Fibroblast of peridontal ligament (primary cell): ENCODE measurements around the gene CD40.
A peak's percentile ranks its signal among the peaks of the same experiment; 100 is the strongest.
"Not testable (repeated sequence)": the region's sequence is repeated elsewhere in the genome, so short reads cannot be mapped to it uniquely, and the experiment has no call there.

Experiments used
- DNase-seq: peaks from one replicate; pipeline ENCODE4 v3.0.0-alpha.2; 2010; ENCODE audit errors: extremely low read depth

CD40 gene

DNA sequence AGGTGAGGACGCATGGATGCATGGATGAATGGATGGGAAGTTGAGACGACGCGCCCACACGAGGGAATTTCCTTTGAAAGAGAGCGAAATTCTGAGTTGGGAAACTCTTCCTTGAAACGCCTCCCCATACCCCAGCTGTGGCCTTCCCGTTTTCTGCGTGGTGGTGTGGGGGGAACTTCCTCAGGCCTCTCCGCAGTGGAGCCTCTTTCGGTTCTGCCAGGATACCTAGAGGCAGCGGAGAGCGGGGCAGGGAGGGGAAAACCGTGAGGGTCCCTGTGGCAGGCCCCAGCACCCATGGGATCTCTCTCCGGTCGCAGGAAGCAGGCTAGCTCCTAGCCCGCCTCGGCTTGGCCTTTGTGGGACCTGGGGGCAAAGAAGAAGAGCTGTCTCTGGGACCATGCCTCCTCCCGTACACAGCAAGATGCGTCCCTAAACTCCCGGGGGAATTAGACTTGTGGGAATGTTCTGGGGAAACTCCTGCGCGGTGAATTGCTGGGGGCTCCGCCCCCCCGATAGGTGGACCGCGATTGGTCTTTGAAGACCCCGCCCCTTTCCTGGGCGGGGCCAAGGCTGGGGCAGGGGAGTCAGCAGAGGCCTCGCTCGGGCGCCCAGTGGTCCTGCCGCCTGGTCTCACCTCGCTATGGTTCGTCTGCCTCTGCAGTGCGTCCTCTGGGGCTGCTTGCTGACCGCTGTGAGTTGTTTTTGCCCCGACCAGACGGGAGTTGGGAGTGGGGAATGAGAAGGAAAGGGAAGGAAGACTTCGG, at the start of gene CD40:
Gene CD40, plus strand, starts transcription at position 611 of the 764 bp plus-strand sequence. Its CDS starts 30 bp downstream, at position 641.
- DNase-seq: peak; percentile 63

DNA sequence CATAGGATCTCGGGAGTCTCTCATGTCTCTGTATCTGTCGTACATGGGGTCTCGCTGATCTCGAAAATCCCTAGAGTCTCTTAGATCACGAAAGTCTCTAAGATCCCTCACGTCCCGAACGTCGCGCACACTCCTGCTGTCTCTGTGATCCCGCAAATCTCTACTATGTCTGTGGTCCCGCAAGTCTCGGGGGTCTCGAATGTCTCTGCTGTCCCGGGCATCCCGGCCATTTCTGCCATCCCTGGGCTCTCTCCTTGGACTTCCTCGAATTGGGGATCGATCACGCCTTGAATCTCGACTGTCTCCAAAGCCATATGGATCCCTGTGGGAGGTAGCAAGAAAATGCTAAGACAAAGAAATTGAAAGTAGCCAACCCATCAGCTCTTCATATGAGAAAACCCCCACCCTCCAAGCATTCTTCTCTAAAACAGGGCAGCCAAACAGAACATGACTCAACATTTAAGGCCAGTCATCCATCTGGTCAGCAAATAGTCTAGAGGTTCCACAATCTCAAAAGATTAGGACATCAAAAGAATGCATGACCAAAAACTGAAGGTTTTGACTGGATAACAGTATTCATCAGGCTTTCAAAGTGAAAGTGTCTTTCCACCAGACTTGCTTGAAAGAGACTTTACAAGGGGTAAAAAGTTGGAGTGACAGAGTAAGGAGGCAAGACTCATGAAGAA, 47.8 kb upstream of the CD40 start:
- DNase-seq: peak; percentile 87

DNA sequence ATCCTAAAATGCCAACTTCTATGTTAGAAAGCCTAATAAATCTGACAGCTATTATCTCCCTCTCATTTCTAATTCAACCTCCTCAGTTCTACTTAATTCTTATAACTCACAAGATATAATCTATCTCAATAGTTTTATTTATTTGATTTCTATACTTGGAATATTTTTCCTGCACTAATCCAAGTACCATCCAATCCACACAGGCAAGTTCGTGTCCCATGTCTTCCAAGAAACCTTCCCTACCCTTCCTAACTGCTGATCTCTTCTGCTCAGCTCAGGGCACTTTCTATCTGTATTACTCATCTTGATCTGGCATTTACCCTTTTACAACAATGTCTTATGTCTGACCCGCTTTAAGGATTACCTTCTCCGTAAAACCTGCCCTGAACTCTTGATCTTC, 46.5 kb upstream of the CD40 start:
- DNase-seq: no peak

DNA sequence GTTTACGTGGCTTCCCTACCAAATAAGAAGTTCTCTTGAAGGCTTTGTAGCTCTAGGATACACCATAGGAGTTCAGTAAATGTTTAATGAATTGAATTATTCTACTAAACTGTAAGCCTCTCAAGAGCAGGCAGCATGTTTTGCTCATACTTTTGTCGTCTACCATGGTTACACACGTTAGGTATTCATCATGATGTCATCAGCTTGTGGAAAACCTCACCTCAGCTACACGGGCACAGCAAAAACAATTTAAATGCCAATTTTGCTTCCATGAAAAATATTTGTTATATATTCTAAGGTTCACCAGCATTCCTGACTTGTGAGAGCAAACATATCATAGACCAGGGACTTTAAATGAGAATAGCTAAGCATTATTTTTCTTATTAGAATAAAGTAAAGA, 45.1 kb upstream of the CD40 start:
- DNase-seq: no peak

DNA sequence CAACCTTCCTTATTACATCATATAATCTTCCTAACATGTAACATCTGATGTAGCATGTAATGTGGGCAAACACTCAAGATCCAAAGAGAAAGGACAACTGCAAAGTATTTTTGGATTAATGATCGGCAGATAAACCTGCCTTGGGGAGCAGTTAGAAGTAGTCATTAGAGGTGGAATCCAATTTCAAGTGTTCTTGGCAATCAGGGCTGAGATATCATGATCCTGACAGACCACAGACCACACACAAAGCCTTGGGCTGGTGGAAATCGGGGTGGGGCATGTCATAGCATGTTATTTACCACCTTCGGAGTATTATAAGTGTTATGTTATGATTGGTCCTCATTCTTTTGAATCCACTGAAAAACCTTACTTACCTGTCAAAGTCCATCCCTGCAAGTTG, 44.7 kb upstream of the CD40 start:
- DNase-seq: no peak

DNA sequence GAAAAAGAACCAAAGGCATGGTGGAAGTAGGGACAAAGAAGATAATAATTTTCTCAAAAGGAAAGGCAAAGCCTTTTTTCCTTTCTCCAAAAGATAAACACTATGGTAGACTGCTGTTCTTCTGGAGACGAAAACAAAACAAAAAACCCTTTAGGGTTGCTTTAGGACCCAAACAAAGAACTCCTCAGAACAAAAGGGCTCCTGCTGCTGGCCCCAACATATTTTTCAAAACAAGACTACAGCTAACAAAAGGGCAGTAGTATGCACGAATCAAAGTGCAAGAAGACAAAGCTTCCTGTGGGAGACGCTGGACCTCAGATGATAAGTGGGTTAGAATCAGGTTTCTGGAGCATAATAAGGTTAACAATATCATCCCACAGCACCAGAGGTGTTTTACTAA, 44.1 kb upstream of the CD40 start:
- DNase-seq: no peak

DNA sequence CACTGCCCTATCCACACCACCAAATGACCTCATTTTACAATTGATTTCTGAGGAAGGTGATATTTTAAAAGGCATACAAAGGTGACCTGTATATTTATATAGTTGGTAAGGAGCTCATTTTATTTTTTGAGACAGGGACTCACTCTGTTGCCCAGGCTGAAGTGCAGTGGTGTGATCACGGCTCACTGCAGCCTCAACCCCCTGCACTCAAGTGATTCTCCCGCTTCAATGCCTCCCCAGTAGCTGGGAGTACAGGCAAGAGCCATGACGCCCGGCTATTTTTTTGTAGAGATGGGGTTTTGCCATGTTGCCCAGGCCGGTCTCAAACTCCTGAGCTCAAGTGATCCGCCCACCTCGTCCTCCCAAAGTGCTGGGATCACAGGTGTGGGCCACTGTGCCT, 41.3 kb upstream of the CD40 start:
- no peak for DNase-seq

DNA sequence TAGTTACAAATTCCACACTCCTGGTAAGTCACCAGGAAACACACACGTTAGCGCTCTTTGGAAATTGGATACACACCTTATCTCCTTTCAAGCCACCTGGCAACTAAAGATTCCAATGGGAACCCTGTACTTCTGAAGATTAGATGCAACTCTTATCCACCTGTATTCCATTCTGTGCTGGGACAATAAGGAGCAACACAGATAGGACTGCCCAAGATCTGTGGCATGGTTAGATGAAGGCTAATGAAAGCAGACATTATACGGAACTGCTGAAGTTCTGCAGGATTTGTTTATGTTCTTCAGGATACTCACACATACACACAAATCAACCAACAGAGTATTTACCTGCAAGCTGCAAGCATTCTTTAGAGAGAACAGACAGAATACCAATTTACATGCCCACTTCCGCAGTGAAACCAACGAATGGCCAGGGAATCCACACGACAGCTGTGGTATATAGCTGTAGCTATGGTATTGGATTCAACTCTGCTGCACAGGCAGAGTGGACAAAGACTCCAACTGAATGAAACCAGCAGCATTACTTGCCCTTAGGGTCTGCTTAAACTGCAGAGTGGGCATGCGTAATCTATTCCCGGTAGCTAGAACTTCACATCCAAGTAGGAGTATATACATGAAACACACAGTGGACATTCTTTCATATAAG, 40.3 kb upstream of the CD40 start:
- no peak for DNase-seq

DNA sequence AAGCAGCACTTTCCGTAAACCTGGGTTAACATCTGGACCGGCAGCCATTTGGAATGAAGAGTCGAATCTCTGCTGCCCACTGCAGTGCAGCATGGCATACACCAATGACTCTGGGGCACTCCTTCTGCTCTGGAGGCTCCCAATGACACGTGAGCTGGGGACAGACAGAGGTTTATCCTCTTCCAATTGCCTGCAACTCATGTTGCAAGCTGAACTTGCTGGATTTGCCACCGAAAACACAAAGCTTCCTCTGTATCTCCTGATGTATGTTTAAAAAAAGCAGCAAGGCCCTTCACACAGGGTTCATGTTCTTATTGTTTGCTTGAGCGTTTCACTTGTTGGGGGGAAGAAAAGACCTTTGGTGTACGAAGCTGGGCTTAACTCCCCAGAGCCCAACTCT, 39.2 kb upstream of the CD40 start:
- DNase-seq: no peak

DNA sequence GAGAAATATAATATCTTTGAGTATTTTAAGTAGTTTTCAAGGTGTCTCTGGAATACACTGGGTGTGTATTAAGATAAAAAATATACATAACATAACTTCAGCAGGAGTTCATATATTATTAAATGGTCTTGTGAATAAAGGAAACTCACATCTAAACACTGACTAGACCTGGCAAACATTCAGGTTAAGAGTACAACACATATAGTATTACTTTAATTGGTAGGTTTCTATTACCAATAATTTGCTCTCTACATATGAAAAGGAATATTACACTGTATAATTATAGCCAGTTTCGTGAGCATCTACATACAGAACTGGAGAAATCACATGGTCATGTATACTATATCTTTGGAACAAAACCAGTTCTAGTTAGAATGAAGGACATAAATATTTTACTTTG, 37.0 kb upstream of the CD40 start:
- no peak for DNase-seq

DNA sequence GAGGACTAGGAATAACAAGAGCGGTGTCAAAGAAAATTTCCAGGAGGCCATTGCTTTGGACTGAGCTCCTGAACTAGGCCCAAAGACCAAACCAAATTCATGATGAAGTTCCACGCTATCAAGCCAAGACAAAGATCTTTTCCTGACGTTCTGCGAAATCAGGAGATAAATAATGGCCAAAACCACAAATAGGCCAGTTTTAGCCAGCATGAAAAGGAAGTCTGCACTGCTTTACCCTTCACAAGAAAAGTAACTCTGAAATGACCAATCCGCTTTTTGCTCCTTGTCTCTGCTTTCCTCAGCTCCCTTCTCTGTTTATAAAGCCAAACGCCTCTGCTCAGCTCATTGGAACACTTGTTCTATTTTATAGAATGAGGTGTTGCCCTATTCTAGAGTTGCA, 35.0 kb upstream of the CD40 start:
- DNase-seq: no peak

DNA sequence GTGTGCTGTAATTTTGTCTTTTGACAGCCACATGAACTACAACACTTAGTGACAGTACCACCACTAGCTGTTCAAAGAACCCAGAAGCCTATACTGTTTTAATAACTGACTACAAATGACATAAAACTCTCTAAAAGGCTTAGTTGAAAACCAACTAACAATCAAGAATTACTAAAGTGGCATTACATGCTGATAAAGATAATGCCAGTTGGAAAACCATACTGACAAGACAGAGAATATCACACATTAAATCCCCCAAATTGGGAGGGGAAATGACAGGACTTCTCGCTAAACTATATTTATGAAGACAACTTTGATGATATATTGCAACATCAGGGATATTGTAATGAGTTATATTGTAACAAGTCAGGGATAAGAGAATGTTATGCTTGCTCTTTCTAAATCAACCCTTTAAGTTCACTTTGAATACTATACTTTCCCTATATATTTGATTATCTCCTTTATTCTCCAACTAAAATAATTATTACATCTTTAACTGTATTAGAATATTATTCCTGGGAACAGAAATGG, 34.5 kb upstream of the CD40 start:
- no peak for DNase-seq

DNA sequence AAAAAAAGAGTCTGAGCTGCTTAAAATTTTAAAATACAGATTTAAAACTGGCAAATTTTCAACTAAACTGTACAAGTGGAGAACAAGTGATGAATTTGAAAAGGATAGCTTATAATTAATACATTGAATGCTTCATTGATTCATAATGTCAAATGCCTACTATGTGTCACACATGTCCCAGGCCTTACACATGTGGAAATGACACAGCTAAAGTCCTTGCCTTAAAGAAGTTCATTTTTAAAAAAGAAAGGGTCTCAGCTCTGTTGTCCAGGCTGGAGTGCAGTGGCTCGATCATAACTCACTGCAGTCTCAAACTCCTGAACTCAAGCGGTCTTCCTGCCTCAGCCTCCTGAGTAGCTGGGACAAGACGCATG, 33.3 kb upstream of the CD40 start:
- DNase-seq: no peak

DNA sequence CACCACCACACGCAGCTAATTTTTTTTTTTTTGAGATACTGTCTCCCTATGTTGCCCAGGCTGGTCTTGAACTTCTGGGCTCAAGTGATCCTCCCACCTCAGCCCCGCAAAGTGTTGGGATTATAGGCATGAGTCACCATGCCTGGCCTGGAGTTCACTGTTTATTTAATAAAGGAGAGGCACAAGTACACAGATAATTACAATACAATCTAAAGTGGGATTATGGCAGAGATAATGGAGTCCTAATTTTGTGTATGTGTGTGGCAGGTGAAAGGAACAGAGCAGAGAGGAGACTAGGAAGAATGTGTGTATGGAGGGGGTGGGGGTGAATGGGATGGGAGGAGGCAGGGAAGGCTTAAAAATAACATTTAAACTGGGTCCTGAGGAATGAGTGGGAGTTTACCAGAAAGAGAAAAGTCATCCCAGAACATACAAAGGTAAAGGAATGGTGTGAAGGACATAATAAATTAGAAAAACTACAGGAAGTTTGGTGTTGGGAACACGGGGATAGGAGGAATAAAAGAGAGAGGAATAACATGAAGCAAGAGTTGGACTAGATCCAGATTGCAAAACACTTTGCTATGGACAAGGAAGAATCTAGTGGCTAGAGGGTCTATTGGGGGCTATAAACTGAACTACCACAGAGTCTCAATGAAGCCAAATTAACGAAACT, 32.8 kb upstream of the CD40 start:
- DNase-seq: peak; percentile 49

DNA sequence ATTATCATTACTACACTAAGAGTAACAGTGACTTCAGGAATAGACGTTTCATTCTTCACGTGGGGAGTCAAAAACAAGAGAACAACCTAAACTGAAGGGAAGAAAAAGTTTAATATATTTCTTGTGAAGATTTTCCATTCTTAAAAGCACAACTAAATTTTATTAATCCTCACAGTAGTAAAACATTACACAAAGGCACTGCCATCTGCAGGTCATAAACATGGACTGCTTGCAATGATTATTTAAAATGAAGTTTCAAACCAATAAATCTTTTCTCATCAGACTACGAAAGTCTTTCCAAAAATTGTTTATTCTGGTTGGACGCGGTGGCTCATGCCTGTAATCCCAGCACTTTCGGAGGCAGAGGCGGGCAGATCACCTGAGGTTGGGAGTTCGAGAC, 31.0 kb upstream of the CD40 start:
- peak; percentile 56 for DNase-seq

DNA sequence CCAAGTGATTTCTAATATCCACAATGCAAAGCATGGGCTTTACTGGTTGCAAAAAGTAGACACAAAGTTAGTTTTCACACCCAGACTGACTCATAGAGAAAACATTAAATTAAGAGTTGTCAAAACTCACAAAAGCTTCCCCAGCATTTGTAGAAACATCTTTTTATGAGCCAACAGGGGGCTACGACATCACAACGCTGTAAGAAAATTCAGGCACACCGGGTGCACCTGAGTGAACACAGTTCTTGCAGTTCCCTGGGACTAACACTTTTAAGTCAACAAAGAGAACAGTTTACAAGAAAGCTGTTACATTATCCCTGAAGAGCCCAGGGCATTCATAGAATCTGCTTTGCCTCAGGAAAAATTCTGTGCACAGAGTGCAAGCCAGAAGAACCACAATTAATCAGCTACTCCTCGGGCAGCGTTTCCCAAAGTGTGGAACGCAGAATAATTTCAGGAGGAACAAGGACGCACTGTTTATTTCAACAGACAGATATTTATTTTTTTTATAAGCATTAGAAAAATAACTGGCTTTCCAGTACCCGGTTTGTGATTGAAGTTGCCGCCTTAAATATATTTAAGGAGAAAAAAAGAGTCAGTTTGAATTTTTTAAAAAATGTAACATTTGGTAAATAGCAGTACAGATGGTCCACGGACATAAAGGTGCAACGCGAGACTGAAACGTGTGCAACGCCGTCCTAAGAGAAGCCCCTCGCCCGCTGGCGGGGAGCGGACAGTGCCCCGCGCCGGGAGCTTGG, 29.5 kb upstream of the CD40 start:
- peak; percentile 20 for DNase-seq

DNA sequence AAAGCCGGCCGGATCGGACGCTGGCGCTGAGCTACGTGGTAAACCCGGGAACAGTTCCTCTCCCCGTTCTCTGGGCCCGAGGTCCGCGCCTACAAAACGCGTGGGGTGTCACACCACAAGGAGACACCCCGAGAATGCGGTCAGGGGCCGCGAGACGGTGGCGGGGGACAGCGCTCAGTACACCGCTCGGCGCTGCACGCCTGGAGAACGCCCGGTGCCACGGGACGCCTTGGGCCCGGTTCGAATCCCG, 29.0 kb upstream of the CD40 start:
- DNase-seq: peak; percentile 24

DNA sequence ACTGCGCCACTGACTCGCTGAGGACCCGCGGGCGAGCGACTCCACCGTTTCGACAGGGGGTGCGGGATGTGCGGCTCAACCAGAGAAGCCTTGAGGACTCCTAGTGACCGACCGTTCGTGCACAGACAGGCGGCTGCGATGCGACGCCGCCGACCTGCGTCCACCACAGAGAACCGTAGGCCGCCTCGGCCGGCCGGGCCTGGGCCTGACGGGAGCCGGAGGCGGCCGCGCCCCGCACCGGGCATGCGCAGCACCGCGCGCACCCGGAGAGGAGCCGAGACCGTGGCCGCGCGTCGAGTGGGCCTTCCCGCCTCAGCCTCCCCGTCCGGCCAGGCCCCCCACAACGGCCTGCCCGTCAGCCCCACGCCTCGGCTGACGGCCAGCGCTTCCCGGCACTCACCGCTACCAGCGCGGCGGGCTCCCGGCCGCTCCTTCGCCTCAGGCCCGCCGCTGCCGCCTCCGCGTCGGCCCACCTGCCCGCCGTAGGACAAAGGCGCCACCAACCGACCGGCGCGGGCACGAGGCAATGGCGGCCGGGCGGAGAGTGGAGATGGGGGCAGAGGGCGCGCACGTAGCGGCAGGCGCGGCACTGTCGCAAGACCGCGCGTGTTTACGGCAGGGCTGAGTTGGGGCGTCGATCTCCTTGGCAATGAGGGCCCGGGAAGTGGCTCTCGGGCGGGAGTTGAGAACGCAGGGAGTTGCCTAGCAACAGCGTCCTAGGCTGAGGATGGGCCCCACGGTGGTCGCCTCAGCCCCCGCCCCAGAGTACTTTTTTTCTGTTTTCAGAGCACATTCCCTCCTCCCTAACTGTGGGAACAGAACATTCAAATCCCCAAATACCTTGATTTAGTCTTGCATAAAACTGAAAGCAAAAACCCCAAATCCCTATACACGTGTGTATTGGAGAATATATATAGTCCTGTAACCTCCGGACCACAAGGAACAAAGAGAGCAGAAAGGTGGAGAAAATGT, 28.4 kb upstream of the CD40 start, which contains the start of gene NCOA5:
Gene NCOA5, minus strand, starts transcription at position 546 of the 972 bp plus-strand sequence. CDS start 10,538 bp downstream, outside the sequence.
- DNase-seq: peak; percentile 93

DNA sequence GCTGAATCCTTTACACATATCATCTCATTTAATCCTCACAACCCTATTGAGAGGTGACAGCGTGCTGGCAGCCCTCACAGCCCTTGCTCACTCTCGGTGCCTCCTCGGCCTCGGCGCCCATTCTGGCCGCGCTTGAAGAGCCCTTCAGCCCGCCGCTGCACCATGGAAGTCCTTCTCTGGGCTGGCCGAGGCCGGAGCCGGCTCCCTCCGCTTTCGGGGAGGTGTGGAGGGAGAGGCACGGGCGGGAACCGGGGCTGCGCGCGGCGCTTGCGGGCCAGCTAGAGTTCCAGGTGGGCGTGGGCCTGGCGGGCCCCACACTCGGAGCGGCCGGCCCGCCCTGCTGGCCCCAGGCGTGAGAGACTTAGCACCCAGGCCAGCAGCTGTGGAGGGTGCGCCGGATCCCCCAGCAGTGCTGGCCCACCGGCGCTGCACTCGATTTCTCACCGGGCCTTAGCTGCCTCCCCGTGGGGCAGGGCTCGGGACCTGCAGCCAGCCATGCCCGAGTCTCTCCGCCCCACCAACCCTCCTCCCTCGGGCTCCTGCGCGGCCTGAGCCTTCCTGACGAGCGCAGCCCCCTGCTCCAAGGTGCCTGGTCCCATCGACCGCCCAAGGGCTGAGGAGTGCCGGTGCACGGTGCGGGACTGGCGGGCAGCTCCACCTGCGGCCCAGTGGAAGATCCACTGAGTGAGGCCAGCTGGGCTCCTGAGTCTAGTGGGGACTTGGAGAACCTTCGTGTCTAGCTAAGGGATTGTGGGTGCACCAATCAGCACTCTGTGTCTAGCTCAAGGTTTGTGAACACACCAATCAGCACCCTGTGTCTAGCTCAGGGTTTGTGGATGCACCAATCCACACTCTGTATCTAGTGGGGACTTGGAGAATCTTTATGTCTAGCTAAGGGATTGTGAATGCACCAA, 26.2 kb upstream of the CD40 start:
- not testable (repeated sequence) for DNase-seq
